GM12878 (cell line): Measurements from ENCODE around the gene SSBP2. TPM values are rescaled to one million over a fixed set of nuclear protein-coding genes. Genes with fewer than 3 reads are reported as not detected.

Source experiments
- ATAC-seq: fragments of 200-7000 bp; cut with Tn5 transposase; 3 replicates; pipeline ENCODE4 v1.9.1; 2020; ENCODE audit warnings: mild to moderate bottlenecking, moderate library complexity
- BruUV-seq: library from RNA; stranded (reverse); fragments of 400-500 nt; replicated peaks from 2 replicates; lab custom pipeline; 2021; lab: Mats Ljungman, UMichigan
- CTCF ChIA-PET: fragments of 300-600 bp; sonication (Branson Sonifier 250); formaldehyde crosslinking; extraction: SDS; loops from one replicate; lab custom pipeline; 2021; ENCODE audit warnings: inconsistent platforms; lab: Yijun Ruan, JAX
- POLR2A ChIA-PET: fragments of 350-600 bp; formaldehyde crosslinking; extraction: SDS; loops from one replicate; lab custom pipeline; 2021; ENCODE audit warnings: inconsistent platforms; lab: Charles Lee
- RAD21 ChIA-PET: fragments of 300-600 bp; sonication (Branson Sonifier 250); formaldehyde crosslinking; loops from one replicate; lab custom pipeline; 2023; ENCODE audit warnings: antibody characterized with exemption; ENCODE audit not compliant: unreplicated experiment; lab: Charles Lee
- SMC1A ChIA-PET: fragments of 300-600 bp; sonication (Branson Sonifier 250); formaldehyde crosslinking; loops from one replicate; lab custom pipeline; 2023; ENCODE audit not compliant: unreplicated experiment, uncharacterized antibody; lab: Charles Lee
- DNase-seq: peaks from one replicate; pipeline ENCODE4 v3.0.0-alpha.2; 2011; ENCODE audit warnings: low read depth, low spot score
- FAIRE-seq: peaks from 3 replicates; lab custom pipeline; 2011; peaks lifted over from hg19 to GRCh38; lab: Jason Lieb, UNC
- H2AFZ ChIP-seq: 2 replicates; pipeline ENCODE4 v1.6.0; 2011; ENCODE audit warnings: low read depth, low read length, control low read depth; ENCODE audit not compliant: control insufficient read depth
- H3K27ac ChIP-seq: 2 replicates; pipeline ENCODE4 v1.5.1; 2011; ENCODE audit warnings: control low read depth; ENCODE audit not compliant: control insufficient read depth, insufficient read depth
- H3K27me3 ChIP-seq, 2 experiments: replicated peaks in 1 of 2; 2 replicates each; pipeline versions ENCODE4 v1.6.0 to v1.6.1; 2011; ENCODE audit warnings: low read length in 1 of 2; ENCODE audit not compliant: control insufficient read depth in 2 of 2, insufficient read depth in 2 of 2
- H3K36me3 ChIP-seq, 2 experiments: 2 replicates each; pipeline ENCODE4 v1.5.1; 2011; ENCODE audit warnings: low read length in 1 of 2; ENCODE audit not compliant: control insufficient read depth in 2 of 2, insufficient read depth in 2 of 2
- H3K4me1 ChIP-seq: 2 replicates; pipeline ENCODE4 v1.6.1; 2011; ENCODE audit warnings: mild to moderate bottlenecking, low read length, moderate library complexity, mixed read lengths; ENCODE audit not compliant: control insufficient read depth, insufficient read depth
- H3K4me2 ChIP-seq: 2 replicates; pipeline ENCODE4 v1.6.0; 2011; ENCODE audit warnings: control low read depth; ENCODE audit not compliant: control insufficient read depth, insufficient read depth
- H3K4me3 ChIP-seq: fragments of 200-600 bp; sonication (generic); 2 replicates; pipeline ENCODE4 v1.5.1; 2016
- H3K79me2 ChIP-seq: 2 replicates; pipeline ENCODE4 v1.6.0; 2011; ENCODE audit warnings: low read length; ENCODE audit not compliant: control insufficient read depth, insufficient read depth
- H3K9ac ChIP-seq: 2 replicates; pipeline ENCODE4 v1.8.0; 2011; ENCODE audit warnings: low read length, control low read depth, mixed read lengths; ENCODE audit not compliant: control insufficient read depth, insufficient read depth
- H3K9me3 ChIP-seq: replicated peaks from 3 replicates; pipeline ENCODE4 v1.5.1; 2011; ENCODE audit warnings: mild to moderate bottlenecking, low read length; ENCODE audit not compliant: control insufficient read depth, insufficient read depth
- H4K20me1 ChIP-seq: 2 replicates; pipeline ENCODE4 v1.6.0; 2011; ENCODE audit not compliant: control insufficient read depth, insufficient read depth
- CHD4 ChIP-seq: fragments of 200-600 bp; sonication (generic); IDR thresholded peaks from 2 replicates; pipeline ENCODE4 v1.6.1; 2016; ENCODE audit warnings: mild to moderate bottlenecking
- CREM ChIP-seq: IDR thresholded peaks from 2 replicates; pipeline ENCODE4 v1.6.1; 2014; ENCODE audit warnings: antibody characterized with exemption, low read depth
- FOS ChIP-seq: IDR thresholded peaks from 3 replicates; pipeline ENCODE4 v1.6.1; 2011; ENCODE audit warnings: borderline replicate concordance; ENCODE audit not compliant: insufficient read length; ENCODE audit errors: extremely low read depth
- NBN ChIP-seq: fragments of 450-650 bp; IDR thresholded peaks from 2 replicates; pipeline ENCODE4 v1.6.1; 2016
- RAD51 ChIP-seq: fragments of 450-650 bp; IDR thresholded peaks from 2 replicates; pipeline ENCODE4 v1.6.1; 2016; ENCODE audit warnings: moderate library complexity, mild to moderate bottlenecking, inconsistent platforms
- SUZ12 ChIP-seq: fragments of 200-600 bp; sonication (generic); IDR thresholded peaks from one replicate; pipeline ENCODE4 v1.6.1; 2018; ENCODE audit warnings: antibody characterized with exemption, mild to moderate bottlenecking; ENCODE audit not compliant: unreplicated experiment
- WGBS: methylation state at CpG from one replicate; pipeline ENCODE4 v1.1.6; 2016; ENCODE audit warnings: low lambda C conversion rate; ENCODE audit not compliant: insufficient replicate concordance, insufficient coverage; ENCODE audit errors: missing lambda C conversion rate; 5-methylcytosine and 5-hydroxymethylcytosine counted together
- in situ Hi-C: fragments of 300-500 bp; cut with MboI; formaldehyde crosslinking; loops from 9 replicates; pipeline ENCODE4 v1.14.3; 2018; ENCODE audit warnings: mixed read lengths
- intact Hi-C: fragments of 100-400 bp; cut with micrococcal nuclease; formaldehyde crosslinking; loops from one replicate; pipeline ENCODE4 v1.14.2; 2022; ENCODE audit not compliant: unreplicated experiment
- polyA plus RNA-seq, 11 experiments: library from polyadenylated mRNA; depleted of rRNA in 4 of 11; unstranded in 6 of 11; stranded (reverse) in 5 of 11; fragments of >200 nt; fragmentation: Nextera tagmentation in 4 of 11; fragmentation: Illumina TruSeq in 1 of 11; extraction: Ambion mirVana in 4 of 11; extraction: Trizol in 1 of 11; gene quantifications; 1 replicate in 1 of 11; 2 replicates in 10 of 11; pipeline versions ENCODE4 v1.2.1 to v1.2.3, GENCODE V29; 2011 to 2016; ENCODE audit warnings: inconsistent platforms in 2 of 11, missing spikeins in 2 of 11, low read depth in 1 of 11
- total RNA-seq, 4 experiments: library from RNA; depleted of rRNA in 3 of 4; stranded (reverse); fragments of >200 nt in 3 of 4; fragmentation: Illumina TruSeq in 1 of 4; extraction: Trizol in 1 of 4; gene quantifications; 2 replicates each; pipeline versions ENCODE4 v1.2.1 to v1.2.3, GENCODE V29; 2013 to 2021
- TF ChIP-seq, protein P1 (sequence below): IDR thresholded peaks from 2 replicates; pipeline ENCODE4 v1.6.1; 2011; ENCODE audit warnings: borderline replicate concordance, low read depth, mild to moderate bottlenecking, moderate library complexity, mixed read lengths, low read length; ENCODE audit not compliant: insufficient read depth; ENCODE audit errors: extremely low read length
- TF ChIP-seq, protein P2 (sequence below): fragments of 450-650 bp; IDR thresholded peaks from 2 replicates; pipeline ENCODE4 v1.6.1; 2016; ENCODE audit warnings: mild to moderate bottlenecking, moderate library complexity, borderline replicate concordance

SSBP2 gene
- total and polyA plus RNA-seq, 10 of the 15 experiments (the other 5 are each of a cell fraction or from before 2014, with no cell fraction given), result 52.2 to 132 (median 110) TPM

DNA sequence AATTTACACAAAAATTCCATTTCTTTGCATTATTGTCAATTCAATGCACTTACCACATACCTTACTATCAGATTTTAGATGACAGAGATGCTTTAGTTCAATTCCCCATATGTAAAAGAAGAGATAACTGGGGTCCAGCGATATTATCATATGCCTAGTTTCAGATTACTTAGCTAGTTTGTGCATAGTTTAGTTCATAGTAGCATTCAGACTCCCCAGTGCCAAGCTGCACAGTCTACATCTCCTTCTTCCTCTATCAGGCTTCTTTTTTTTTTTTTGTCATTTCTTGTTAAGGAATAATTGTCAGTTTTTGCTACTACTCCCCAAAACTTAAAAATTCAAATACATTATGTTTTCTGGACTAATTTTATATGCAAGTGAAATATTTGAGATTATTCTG lies 175.0 kb downstream of the SSBP2 start:
- 96% methylated on average over 1 of the region's 1 CpG for WGBS

More for the DNA sequence above, 175.0 kb downstream of the SSBP2 start:
- no peaks in the 10 kb centered on the region for H3K27me3 ChIP-seq
- FAIRE-seq, result no peak
- intact Hi-C loops, result no loop called here
- in situ Hi-C loops, result no loop called here
- no peak overlapping the region for H3K9ac ChIP-seq
- SMC1A ChIA-PET, result interaction anchor here (1.0 kb wide), 1 partner anchor 11 kb away, joined by 3 read pairs; no protein-coding TSS in a partner anchor
- no TSS peak for BruUV-seq
- TF ChIP-seq, protein P1, sequence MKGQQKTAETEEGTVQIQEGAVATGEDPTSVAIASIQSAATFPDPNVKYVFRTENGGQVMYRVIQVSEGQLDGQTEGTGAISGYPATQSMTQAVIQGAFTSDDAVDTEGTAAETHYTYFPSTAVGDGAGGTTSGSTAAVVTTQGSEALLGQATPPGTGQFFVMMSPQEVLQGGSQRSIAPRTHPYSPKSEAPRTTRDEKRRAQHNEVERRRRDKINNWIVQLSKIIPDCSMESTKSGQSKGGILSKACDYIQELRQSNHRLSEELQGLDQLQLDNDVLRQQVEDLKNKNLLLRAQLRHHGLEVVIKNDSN, result no peak
- TF ChIP-seq FOS, result no peak
- no peak for TF ChIP-seq CREM
- no peak for TF ChIP-seq CHD4
- TF ChIP-seq NBN, result no peak
- TF ChIP-seq SUZ12, result no peak
- TF ChIP-seq, protein P2, sequence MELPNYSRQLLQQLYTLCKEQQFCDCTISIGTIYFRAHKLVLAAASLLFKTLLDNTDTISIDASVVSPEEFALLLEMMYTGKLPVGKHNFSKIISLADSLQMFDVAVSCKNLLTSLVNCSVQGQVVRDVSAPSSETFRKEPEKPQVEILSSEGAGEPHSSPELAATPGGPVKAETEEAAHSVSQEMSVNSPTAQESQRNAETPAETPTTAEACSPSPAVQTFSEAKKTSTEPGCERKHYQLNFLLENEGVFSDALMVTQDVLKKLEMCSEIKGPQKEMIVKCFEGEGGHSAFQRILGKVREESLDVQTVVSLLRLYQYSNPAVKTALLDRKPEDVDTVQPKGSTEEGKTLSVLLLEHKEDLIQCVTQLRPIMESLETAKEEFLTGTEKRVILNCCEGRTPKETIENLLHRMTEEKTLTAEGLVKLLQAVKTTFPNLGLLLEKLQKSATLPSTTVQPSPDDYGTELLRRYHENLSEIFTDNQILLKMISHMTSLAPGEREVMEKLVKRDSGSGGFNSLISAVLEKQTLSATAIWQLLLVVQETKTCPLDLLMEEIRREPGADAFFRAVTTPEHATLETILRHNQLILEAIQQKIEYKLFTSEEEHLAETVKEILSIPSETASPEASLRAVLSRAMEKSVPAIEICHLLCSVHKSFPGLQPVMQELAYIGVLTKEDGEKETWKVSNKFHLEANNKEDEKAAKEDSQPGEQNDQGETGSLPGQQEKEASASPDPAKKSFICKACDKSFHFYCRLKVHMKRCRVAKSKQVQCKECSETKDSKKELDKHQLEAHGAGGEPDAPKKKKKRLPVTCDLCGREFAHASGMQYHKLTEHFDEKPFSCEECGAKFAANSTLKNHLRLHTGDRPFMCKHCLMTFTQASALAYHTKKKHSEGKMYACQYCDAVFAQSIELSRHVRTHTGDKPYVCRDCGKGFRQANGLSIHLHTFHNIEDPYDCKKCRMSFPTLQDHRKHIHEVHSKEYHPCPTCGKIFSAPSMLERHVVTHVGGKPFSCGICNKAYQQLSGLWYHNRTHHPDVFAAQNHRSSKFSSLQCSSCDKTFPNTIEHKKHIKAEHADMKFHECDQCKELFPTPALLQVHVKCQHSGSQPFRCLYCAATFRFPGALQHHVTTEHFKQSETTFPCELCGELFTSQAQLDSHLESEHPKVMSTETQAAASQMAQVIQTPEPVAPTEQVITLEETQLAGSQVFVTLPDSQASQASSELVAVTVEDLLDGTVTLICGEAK, result no peak
- TF ChIP-seq RAD51, result no peak
- H3K4me1 ChIP-seq, result no peaks in the 10 kb centered on the region
- H3K4me2 ChIP-seq, result no peak overlapping the region
- no peaks in the 10 kb centered on the region for H4K20me1 ChIP-seq
- ATAC-seq, result no peak
- RAD21 ChIA-PET, result no interaction called here
- no peak overlapping the region for H2AFZ ChIP-seq
- no peak for DNase-seq
- H3K9me3 ChIP-seq, result no peaks in the 10 kb centered on the region
- POLR2A ChIA-PET, result no interaction called here
- H3K4me3 ChIP-seq, result no peak overlapping the region
- no peak overlapping the region for H3K27ac ChIP-seq
- no peaks in the 10 kb centered on the region for H3K79me2 ChIP-seq
- no peaks in the 10 kb centered on the region; a peak in 2 of 4 replicates for H3K36me3 ChIP-seq
- CTCF ChIA-PET, result no interaction called here
